WERI-Rb-1 (cell line): Measurements from ENCODE around the gene RAB20.

ENCODE experiments used
- DNase-seq: peaks from one replicate; pipeline ENCODE4 v3.0.0-alpha.2; 2020
- H3K27ac ChIP-seq: fragments of 250-450 bp; sonication (Bioruptor Pico); 2 replicates; pipeline ENCODE4 v1.5.1; 2020; ENCODE audit warnings: mild to moderate bottlenecking, moderate library complexity
- H3K27me3 ChIP-seq: fragments of 250-450 bp; sonication (Bioruptor Pico); 2 replicates; pipeline ENCODE4 v1.5.1; 2021; ENCODE audit warnings: mild to moderate bottlenecking, low read depth, moderate library complexity; ENCODE audit not compliant: insufficient read depth, severe bottlenecking
- H3K36me3 ChIP-seq: fragments of 250-450 bp; sonication (Bioruptor Pico); 2 replicates; pipeline ENCODE4 v1.5.1; 2020; ENCODE audit warnings: mild to moderate bottlenecking, moderate library complexity
- H3K4me3 ChIP-seq: 2 replicates; pipeline ENCODE4 v1.5.1; 2011; ENCODE audit warnings: low read depth, mild to moderate bottlenecking, control low read depth, low read length
- H3K9me3 ChIP-seq: fragments of 250-450 bp; sonication (Bioruptor Pico); 2 replicates; pipeline ENCODE4 v1.5.1; 2021; ENCODE audit warnings: mild to moderate bottlenecking, moderate library complexity; ENCODE audit not compliant: severe bottlenecking
- CTCF ChIP-seq: IDR thresholded peaks from 2 replicates; pipeline ENCODE4 v1.5.1; 2011; ENCODE audit warnings: low read depth, mild to moderate bottlenecking, control low read depth, inconsistent platforms, low read length

RAB20 gene

GRCh38 chr13:110559986-110560385 lies 1.5 kb downstream of the RAB20 start:
- no peaks in the 10 kb centered on the region for H3K36me3 ChIP-seq
- TF ChIP-seq CTCF, result no peak
- H3K4me3 ChIP-seq, result no peak overlapping the region
- no peak for DNase-seq
- no peak overlapping the region for H3K27ac ChIP-seq
- peaks cover 6% of the 10 kb centered on the region for H3K9me3 ChIP-seq
- peaks cover 55% of the 10 kb centered on the region for H3K27me3 ChIP-seq

GRCh38 chr13:110559429-110559943 lies 2.0 kb downstream of the RAB20 start:
- no peak for TF ChIP-seq CTCF
- Histone ChIP-seq H3K9me3 (peaks cover 6% of the 10 kb centered on the region), H3K27ac (no peak overlapping the region), H3K36me3 (no peaks in the 10 kb centered on the region), H3K4me3 (no peak overlapping the region), H3K27me3 (peaks cover 50% of the 10 kb centered on the region)
- no peak for DNase-seq

GRCh38 chr13:110557610-110558305 lies 3.8 kb downstream of the RAB20 start:
- H3K27me3 ChIP-seq, result peaks cover 32% of the 10 kb centered on the region
- no peaks in the 10 kb centered on the region for H3K36me3 ChIP-seq
- no peak for DNase-seq
- H3K4me3 ChIP-seq, result no peak overlapping the region
- TF ChIP-seq CTCF, result no peak
- H3K9me3 ChIP-seq, result peaks cover 6% of the 10 kb centered on the region
- no peak overlapping the region for H3K27ac ChIP-seq

GRCh38 chr13:110557082-110557481 lies 4.4 kb downstream of the RAB20 start:
- H3K36me3 ChIP-seq, result no peaks in the 10 kb centered on the region
- H3K9me3 ChIP-seq, result peaks cover 6% of the 10 kb centered on the region
- H3K4me3 ChIP-seq, result no peak overlapping the region
- H3K27ac ChIP-seq, result no peak overlapping the region
- peaks cover 26% of the 10 kb centered on the region for H3K27me3 ChIP-seq
- no peak for TF ChIP-seq CTCF
- DNase-seq, result no peak

- no peak for TF ChIP-seq CTCF
- peaks cover 6% of the 10 kb centered on the region for H3K9me3 ChIP-seq
- no peak overlapping the region for H3K27ac ChIP-seq
Observed at GRCh38 chr13:110556224-110556606, 5.3 kb downstream of the RAB20 start.

More at GRCh38 chr13:110556224-110556606, 5.3 kb downstream of the RAB20 start:
- no peaks in the 10 kb centered on the region for H3K36me3 ChIP-seq
- H3K27me3 ChIP-seq, result peaks cover 20% of the 10 kb centered on the region
- no peak overlapping the region for H3K4me3 ChIP-seq
- no peak for DNase-seq
